ENCODE measurements around the gene SMAD6. TPM values are rescaled to one million over a fixed set of nuclear protein-coding genes. Genes with fewer than 3 reads are reported as not detected.

SMAD6 gene
- total RNA-seq, 2 donors from 2014 or later = 14.0 to 25.4 TPM

DNA sequence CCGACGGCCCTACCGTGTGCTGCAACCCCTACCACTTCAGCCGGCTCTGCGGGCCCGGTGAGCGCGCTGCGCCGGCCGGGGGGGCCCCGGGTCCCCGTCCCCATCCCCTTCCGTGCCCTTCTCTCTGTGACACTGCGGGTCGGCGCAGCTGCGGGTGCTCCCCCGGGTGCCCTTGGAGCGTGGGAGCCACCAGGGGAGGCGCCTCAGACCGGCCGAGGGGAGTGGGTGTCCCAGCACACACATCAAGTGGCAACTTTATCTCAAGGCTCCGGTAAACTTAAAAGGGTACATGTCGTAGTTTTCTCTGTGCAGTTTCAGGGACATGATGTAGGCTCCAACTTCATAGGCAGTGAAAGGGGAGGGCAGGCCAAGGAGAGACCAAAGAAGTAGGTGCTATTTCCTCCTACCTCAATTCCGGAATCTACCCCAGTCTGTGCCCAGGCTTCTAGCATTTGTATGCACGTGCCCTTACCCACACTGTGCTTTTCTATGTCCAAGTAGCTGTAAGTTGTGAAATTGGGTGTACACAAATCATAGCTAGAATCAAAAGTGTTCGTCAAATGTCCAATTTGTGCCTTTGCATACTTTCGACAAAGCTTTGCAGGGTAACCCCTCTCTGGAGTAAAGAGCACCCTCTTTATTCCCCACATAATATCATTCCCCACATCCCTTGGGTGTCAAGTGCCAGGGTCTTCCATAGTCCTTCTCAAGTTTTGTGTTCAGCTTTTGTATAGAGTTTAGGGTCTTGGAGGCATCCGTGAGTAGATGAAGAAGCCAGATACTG, 2.2 kb downstream of the SMAD6 start:
- H3K27me3 ChIP-seq = no peaks in the 10 kb centered on the region
- H3K9me3 ChIP-seq = no peaks in the 10 kb centered on the region
- H3K36me3 ChIP-seq (replicated peaks in 1 of 2; ENCODE audit: insufficient read depth in 1 of 2, low read depth in 2 of 2) = no peaks in the 10 kb centered on the region
- ATAC-seq = no peak
- TF ChIP-seq POLR2A (IDR thresholded peaks at IDR 0.05) = peak in 1 of 3 donors; percentile 7
- TF ChIP-seq, protein P1, sequence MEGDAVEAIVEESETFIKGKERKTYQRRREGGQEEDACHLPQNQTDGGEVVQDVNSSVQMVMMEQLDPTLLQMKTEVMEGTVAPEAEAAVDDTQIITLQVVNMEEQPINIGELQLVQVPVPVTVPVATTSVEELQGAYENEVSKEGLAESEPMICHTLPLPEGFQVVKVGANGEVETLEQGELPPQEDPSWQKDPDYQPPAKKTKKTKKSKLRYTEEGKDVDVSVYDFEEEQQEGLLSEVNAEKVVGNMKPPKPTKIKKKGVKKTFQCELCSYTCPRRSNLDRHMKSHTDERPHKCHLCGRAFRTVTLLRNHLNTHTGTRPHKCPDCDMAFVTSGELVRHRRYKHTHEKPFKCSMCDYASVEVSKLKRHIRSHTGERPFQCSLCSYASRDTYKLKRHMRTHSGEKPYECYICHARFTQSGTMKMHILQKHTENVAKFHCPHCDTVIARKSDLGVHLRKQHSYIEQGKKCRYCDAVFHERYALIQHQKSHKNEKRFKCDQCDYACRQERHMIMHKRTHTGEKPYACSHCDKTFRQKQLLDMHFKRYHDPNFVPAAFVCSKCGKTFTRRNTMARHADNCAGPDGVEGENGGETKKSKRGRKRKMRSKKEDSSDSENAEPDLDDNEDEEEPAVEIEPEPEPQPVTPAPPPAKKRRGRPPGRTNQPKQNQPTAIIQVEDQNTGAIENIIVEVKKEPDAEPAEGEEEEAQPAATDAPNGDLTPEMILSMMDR (IDR thresholded peaks at IDR 0.05) = no peak
- 7 to 12% methylated on average over 18 to 30 of the region's 30 CpGs for WGBS, 2 donors
- intact Hi-C loops (cut with DNase I) = no loop called here
- H3K4me1 ChIP-seq = peaks cover 60% of the 10 kb centered on the region
- H3K27ac ChIP-seq = peak overlapping the region; percentile 30 to 92 (median 59)
- peak in 3 of 4 donors; percentile 21 to 36 (median 36) for DNase-seq
- peak overlapping the region; percentile 11 to 28 for H3K4me3 ChIP-seq

DNA sequence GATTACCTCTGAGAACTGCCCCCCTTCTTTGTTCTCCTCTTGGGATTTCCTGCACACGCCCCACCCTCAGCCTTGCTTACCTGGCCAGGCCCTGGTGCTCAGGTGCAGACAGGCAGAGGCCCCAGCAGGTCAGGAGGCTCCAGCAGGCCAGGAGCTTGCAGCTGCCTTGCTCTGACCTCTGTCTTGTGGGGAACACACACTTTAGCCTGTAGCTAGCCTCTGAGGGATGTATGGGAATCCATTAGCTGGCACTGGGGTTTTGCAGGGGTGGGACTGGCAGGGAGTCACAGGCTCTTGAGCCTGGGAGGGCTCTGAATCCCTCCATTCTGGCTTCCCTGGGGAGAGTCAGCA, 2.7 kb downstream of the SMAD6 start:
- peak overlapping the region in 1 of 4 donors; percentile 20 for H3K27ac ChIP-seq
- WGBS, 2 donors = 40 to 58% methylated on average over 1 of the region's 1 CpG

DNA sequence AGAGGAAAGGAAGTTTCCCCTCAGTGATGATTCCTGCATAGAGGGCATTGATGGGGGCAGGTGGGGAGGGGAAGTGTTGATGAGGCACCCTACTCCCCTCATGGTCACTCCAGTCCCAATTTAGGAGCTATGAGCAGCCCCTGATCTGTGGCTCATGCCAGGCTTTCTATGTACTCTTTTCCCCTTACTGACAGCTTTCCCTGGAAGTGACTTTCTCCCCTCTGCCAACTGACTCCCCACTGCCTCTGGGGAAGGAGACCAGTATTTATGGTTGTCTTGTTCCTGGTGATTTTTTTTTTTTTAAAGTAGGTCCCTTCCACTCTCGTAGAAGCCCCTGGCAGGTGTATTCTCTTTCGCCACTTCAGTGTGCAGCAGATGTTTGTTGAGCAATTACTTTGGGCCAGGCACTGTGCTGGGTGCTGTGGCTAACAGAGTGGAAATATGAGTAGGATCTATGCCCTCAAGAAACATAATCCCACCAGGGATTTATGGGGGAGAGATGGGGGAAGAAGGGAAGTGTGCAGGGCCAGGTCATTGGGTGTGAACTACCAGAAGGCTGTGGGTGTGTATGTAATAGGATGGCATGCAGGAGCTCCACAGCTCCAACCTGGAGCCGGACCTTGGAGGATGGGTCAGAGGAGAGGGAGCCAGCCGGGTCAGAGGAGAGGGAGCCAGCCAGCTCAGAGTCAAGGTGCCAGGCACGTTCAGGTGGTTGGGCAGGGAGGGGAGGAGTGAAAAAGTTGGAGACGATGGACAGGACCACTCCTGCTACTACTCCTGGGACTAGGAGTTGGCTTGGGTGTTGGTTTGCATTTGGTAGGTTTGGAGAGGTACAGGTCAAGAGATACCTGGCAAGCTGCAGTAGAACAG, 3.5 kb downstream of the SMAD6 start:
- H3K27me3 ChIP-seq = no peaks in the 10 kb centered on the region
- H3K4me3 ChIP-seq = no peak overlapping the region
- H3K36me3 ChIP-seq (replicated peaks in 1 of 2; ENCODE audit: insufficient read depth in 1 of 2, low read depth in 2 of 2) = no peaks in the 10 kb centered on the region
- no peak for TF ChIP-seq POLR2A (IDR thresholded peaks at IDR 0.05)
- TF ChIP-seq, protein P1 (IDR thresholded peaks at IDR 0.05) = no peak
- intact Hi-C loops (cut with DNase I) = loop anchor here (5.0 kb wide), 1 partner anchor 42 kb away; no protein-coding TSS in a partner anchor
- H3K9me3 ChIP-seq = no peaks in the 10 kb centered on the region
- H3K4me1 ChIP-seq = peaks cover 57% of the 10 kb centered on the region
- peak overlapping the region in 1 of 4 donors; percentile 1 for H3K27ac ChIP-seq
- DNase-seq (no peak), ATAC-seq (no peak)
- 68 to 85% methylated on average over 6 of the region's 6 CpGs for WGBS, 2 donors

More for the DNA sequence above, 2.7 kb downstream of the SMAD6 start:
- Histone ChIP-seq H3K4me1 (peaks cover 60% of the 10 kb centered on the region), H3K36me3 (replicated peaks in 1 of 2; ENCODE audit: insufficient read depth in 1 of 2, low read depth in 2 of 2) (no peaks in the 10 kb centered on the region), H3K4me3 (no peak overlapping the region), H3K27me3 (no peaks in the 10 kb centered on the region), H3K9me3 (no peaks in the 10 kb centered on the region)
- intact Hi-C loops (cut with DNase I) = loop anchor here (5.0 kb wide), 1 partner anchor 43 kb away; no protein-coding TSS in a partner anchor
- ATAC-seq (no peak), DNase-seq (peak in 2 of 4 donors; percentile 21 to 42)
- TF ChIP-seq POLR2A (IDR thresholded peaks at IDR 0.05) = no peak
- TF ChIP-seq, protein P1 (IDR thresholded peaks at IDR 0.05) = no peak

DNA sequence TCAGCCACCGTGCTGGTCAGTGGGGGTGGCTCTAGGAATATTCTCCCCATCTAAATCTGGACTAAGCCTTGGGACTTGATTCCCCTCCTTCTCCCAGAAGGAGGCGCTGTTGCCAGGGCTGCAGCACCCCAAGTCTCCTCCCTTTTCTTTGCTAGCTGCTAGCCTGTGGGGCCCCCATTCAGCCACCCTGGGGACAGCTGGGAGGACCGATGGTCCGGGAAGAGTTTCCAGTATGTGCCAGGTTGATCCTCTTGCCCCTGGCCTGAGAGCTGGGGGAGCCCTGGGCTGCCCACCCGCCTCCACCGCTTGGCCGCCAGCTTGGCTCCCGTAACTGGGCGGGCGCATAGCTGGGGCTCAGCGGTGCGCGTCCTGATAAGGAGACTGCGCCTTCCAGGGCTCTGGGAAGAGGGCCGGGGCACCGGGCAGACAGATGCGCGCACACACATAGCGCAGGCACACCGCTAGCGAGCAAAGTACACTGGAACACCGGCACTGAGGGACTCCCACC, 4.2 kb downstream of the SMAD6 start:
- Histone ChIP-seq H3K27me3 (no peaks in the 10 kb centered on the region), H3K36me3 (replicated peaks in 1 of 2; ENCODE audit: insufficient read depth in 1 of 2, low read depth in 2 of 2) (no peaks in the 10 kb centered on the region), H3K4me1 (peaks cover 55% of the 10 kb centered on the region), H3K4me3 (no peak overlapping the region), H3K9me3 (no peaks in the 10 kb centered on the region), H3K27ac (peak overlapping the region in 3 of 4 donors; percentile 1 to 36 (median 34))
- DNase-seq = peak; percentile 11 to 56 (median 36)
- TF ChIP-seq, protein P1 (IDR thresholded peaks at IDR 0.05) = peak in 3 of 7 experiments; percentile 18 to 36 (median 26)
- TF ChIP-seq POLR2A (IDR thresholded peaks at IDR 0.05) = no peak
- ATAC-seq = no peak
- WGBS, 2 donors = 73 to 86% methylated on average over 12 to 21 of the region's 22 CpGs
- intact Hi-C loops (cut with DNase I) = loop anchor here (5.0 kb wide), 1 partner anchor 41 kb away; no protein-coding TSS in a partner anchor

Data from body of pancreas (tissue), 4 donors.